Measurements from ENCODE around the gene SAMM50. TPM values are rescaled to one million over a fixed set of nuclear protein-coding genes. Genes with fewer than 3 reads are reported as not detected.

SAMM50 gene
- total RNA-seq, 6 donors from 2014 or later: 17.8 to 34.7 (median 25.0) TPM

- DNase-seq: peak in 1 of 2 donors; percentile 57
- ATAC-seq (ENCODE audit: low FRiP score in 2 of 2): no peak
- no peak overlapping the region for H3K4me3 ChIP-seq
- no peaks in the 10 kb centered on the region for H3K4me1 ChIP-seq
- TF ChIP-seq CTCF (IDR thresholded peaks at IDR 0.05) (no peak), POLR2A (IDR thresholded peaks at IDR 0.05) (no peak), EP300 (IDR thresholded peaks at IDR 0.05) (no peak), POLR2AphosphoS5 (IDR thresholded peaks at IDR 0.05) (no peak)
- no peak overlapping the region for H3K27ac ChIP-seq
- H3K27me3 ChIP-seq: no peaks in the 10 kb centered on the region
- no peaks in the 10 kb centered on the region for H3K9me3 ChIP-seq
- peaks cover 17 to 98% (median 78%) of the 10 kb centered on the region in 4 donors for H3K36me3 ChIP-seq
- WGBS, 2 donors: 96% methylated on average over 17 of the region's 17 CpGs
Measured at GRCh38 chr22:43980996-43981395, 25.8 kb downstream of the SAMM50 start.

DNA sequence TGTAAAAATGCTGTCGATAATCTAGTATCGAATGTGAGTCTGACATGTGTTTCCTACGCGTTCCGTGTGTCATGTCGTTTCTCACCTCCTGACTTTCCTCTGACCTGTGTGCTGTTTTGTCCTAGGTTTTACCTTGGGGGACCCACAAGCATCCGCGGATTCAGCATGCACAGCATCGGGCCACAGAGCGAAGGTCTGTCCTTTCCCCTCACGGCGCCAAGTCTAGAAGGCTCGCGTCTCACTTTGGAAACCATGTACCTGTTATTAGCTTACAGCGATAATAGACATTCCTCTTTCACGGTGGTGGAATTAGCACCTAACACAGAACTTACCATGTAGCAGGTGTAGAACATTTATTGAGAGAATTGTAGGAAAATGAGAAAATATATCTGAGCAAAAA lies 28.6 kb downstream of the SAMM50 start:
- Histone ChIP-seq H3K9me3 (no peaks in the 10 kb centered on the region), H3K27ac (no peak overlapping the region), H3K4me1 (no peaks in the 10 kb centered on the region), H3K4me3 (no peak overlapping the region), H3K27me3 (no peaks in the 10 kb centered on the region), H3K36me3 (peaks cover 13 to 92% (median 68%) of the 10 kb centered on the region in 4 donors)
- ATAC-seq (ENCODE audit: low FRiP score in 2 of 2) (no peak), DNase-seq (no peak)
- no peak for TF ChIP-seq EP300 (IDR thresholded peaks at IDR 0.05)
- TF ChIP-seq POLR2A (IDR thresholded peaks at IDR 0.05): no peak
- no peak for TF ChIP-seq POLR2AphosphoS5 (IDR thresholded peaks at IDR 0.05)
- TF ChIP-seq CTCF (IDR thresholded peaks at IDR 0.05): no peak
- 95 to 96% methylated on average over 16 of the region's 16 CpGs for WGBS, 2 donors

DNA sequence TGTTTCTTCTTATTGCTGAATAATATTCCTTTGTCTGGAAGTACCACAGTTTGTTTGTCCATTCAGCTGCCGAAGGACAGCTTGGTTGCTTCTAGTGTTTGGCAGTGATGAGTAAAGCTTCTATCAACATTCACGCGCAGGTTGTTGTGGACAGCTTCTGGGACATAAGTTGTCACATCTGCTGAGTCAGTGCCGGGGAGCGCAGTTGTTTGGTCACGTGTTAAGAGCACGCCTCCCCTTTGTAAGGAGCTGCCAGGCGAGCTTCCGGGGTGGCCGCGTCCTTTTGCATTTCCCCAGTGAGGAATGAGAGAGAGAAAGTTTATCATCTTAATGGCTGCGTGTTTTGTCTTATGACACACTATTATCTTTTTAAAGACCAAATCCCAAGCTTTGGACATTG lies 30.3 kb downstream of the SAMM50 start:
- DNase-seq (no peak), ATAC-seq (ENCODE audit: low FRiP score in 2 of 2) (no peak)
- no peaks in the 10 kb centered on the region for H3K4me1 ChIP-seq
- H3K36me3 ChIP-seq: peaks cover 13 to 92% (median 67%) of the 10 kb centered on the region in 4 donors
- 83 to 86% methylated on average over 12 of the region's 12 CpGs for WGBS, 2 donors
- no peak overlapping the region for H3K27ac ChIP-seq
- no peaks in the 10 kb centered on the region for H3K9me3 ChIP-seq
- no peaks in the 10 kb centered on the region for H3K27me3 ChIP-seq
- no peak for TF ChIP-seq CTCF (IDR thresholded peaks at IDR 0.05)
- no peak for TF ChIP-seq POLR2A (IDR thresholded peaks at IDR 0.05)
- TF ChIP-seq POLR2AphosphoS5 (IDR thresholded peaks at IDR 0.05): no peak
- no peak for TF ChIP-seq EP300 (IDR thresholded peaks at IDR 0.05)
- no peak overlapping the region for H3K4me3 ChIP-seq

DNA sequence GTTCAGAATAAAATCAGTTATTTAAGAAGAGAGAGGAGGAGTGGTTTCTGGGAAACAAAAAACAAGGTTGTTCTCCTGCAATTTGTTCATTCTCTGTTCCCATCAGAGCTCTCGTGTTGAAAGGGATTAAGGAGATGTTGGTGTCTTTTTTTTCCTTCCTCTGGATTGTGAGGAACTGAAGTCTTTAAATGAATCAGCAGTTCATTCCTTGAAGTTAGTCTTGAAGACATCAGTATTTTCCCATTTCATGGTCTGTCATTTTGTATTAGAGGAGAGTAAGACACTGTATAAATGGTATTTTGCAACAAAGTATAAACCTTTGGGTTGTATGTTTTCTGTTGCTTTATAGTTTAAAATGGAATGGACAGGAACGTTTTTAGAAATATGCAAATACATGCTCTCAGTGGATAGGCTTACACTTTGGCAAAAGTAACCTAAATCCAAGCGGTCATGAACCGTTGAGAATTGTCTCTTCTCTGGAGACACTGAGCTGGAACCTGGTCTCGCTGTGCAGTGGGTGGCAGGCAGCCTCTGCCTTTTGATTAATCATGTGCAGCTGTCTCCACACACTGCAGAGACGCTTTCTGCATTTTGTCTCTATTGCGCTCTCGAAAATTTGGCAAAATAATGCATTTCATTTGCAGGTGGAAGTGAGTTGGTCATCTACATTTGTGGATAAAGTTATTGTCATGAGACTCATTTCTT lies 33.0 kb downstream of the SAMM50 start:
- Histone ChIP-seq H3K27me3 (no peaks in the 10 kb centered on the region), H3K4me1 (peaks cover 0 to 6% (median 0%) of the 10 kb centered on the region in 4 donors), H3K27ac (no peak overlapping the region), H3K36me3 (peaks cover 17 to 91% (median 73%) of the 10 kb centered on the region in 4 donors), H3K4me3 (no peak overlapping the region), H3K9me3 (no peaks in the 10 kb centered on the region)
- no peak for TF ChIP-seq EP300 (IDR thresholded peaks at IDR 0.05)
- no peak for TF ChIP-seq POLR2A (IDR thresholded peaks at IDR 0.05)
- TF ChIP-seq CTCF (IDR thresholded peaks at IDR 0.05): no peak
- no peak for TF ChIP-seq POLR2AphosphoS5 (IDR thresholded peaks at IDR 0.05)
- ATAC-seq (ENCODE audit: low FRiP score in 2 of 2) (no peak), DNase-seq (no peak)
- 82 to 85% methylated on average over 8 of the region's 8 CpGs for WGBS, 2 donors

- ATAC-seq (ENCODE audit: low FRiP score in 2 of 2) (no peak), DNase-seq (no peak)
- H3K9me3 ChIP-seq: no peaks in the 10 kb centered on the region
- peaks cover 12 to 84% (median 69%) of the 10 kb centered on the region in 4 donors for H3K36me3 ChIP-seq
- H3K27me3 ChIP-seq: no peaks in the 10 kb centered on the region
- 95 to 98% methylated on average over 10 of the region's 10 CpGs for WGBS, 2 donors
- no peak overlapping the region for H3K4me3 ChIP-seq
- H3K27ac ChIP-seq: no peak overlapping the region
- peaks cover 0 to 8% (median 0%) of the 10 kb centered on the region in 4 donors for H3K4me1 ChIP-seq
- no peak for TF ChIP-seq POLR2A (IDR thresholded peaks at IDR 0.05)
- no peak for TF ChIP-seq POLR2AphosphoS5 (IDR thresholded peaks at IDR 0.05)
- TF ChIP-seq CTCF (IDR thresholded peaks at IDR 0.05): no peak
- TF ChIP-seq EP300 (IDR thresholded peaks at IDR 0.05): no peak
Measured at GRCh38 chr22:43988960-43989359, 33.7 kb downstream of the SAMM50 start.
